ENCODE data around the gene THAP3. TPM values are rescaled to one million over a fixed set of nuclear protein-coding genes. Genes with fewer than 3 reads are reported as not detected.

THAP3 gene
- total RNA-seq, 3 donors from 2014 or later = 20.3 to 28.2 (median 28.1) TPM

DNA sequence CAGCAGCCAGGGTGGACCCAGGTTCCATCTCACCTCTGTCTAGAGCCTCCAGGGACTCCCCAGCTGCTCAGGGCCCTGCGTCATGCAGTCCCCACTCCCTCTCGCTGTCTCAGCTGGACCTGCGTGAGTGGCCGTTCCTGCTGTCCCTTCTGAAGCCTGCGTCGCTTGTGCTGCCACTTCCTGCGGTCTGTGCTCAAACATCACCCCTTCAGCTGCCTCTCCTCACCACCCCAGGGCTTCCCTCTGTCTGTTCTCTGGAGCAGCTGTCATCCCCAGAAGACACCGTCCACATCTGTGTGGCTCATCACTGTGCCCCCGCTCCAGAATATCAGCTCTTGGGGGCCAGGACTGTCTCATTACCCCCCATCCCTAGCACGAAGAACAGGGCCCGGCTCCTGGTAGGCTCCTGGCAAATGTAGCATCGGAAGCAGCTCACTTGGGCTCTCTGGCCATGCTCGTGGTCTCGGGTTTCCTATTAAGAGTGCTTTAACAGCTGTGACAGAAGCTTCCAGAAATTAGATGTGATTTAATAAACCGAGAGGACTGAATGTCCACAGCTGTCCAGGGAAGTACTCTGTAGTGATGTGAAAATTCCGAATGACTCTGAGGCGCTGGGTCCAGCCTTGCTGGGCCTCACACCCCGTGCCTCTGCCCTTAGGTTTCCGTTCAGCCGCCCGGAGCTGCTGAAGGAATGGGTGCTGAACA, 3.3 kb downstream of the THAP3 start:
- TF ChIP-seq POLR2AphosphoS5 (IDR thresholded peaks at IDR 0.05) = no peak
- TF ChIP-seq, protein P1, sequence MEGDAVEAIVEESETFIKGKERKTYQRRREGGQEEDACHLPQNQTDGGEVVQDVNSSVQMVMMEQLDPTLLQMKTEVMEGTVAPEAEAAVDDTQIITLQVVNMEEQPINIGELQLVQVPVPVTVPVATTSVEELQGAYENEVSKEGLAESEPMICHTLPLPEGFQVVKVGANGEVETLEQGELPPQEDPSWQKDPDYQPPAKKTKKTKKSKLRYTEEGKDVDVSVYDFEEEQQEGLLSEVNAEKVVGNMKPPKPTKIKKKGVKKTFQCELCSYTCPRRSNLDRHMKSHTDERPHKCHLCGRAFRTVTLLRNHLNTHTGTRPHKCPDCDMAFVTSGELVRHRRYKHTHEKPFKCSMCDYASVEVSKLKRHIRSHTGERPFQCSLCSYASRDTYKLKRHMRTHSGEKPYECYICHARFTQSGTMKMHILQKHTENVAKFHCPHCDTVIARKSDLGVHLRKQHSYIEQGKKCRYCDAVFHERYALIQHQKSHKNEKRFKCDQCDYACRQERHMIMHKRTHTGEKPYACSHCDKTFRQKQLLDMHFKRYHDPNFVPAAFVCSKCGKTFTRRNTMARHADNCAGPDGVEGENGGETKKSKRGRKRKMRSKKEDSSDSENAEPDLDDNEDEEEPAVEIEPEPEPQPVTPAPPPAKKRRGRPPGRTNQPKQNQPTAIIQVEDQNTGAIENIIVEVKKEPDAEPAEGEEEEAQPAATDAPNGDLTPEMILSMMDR (IDR thresholded peaks at IDR 0.05) = no peak
- no peak for DNase-seq (ENCODE audit: low spot score in 2 of 2)
- intact Hi-C loops (cut with DNase I; ENCODE audit: low total_unique reads) = loop anchor here (10.0 kb wide), 1 partner anchor 73 kb away; the partner anchor contains the start of genes NOL9 and TAS1R1
- Histone ChIP-seq H3K4me1 (peaks cover 5 to 16% of the 10 kb centered on the region in 2 donors), H3K27me3 (no peaks in the 10 kb centered on the region), H3K9me3 (no peaks in the 10 kb centered on the region), H3K4me3 (no peak overlapping the region), H3K27ac (no peak overlapping the region), H3K36me3 (peaks cover 11% of the 10 kb centered on the region)

- no peak for DNase-seq (ENCODE audit: low spot score in 2 of 2)
- Histone ChIP-seq H3K4me3 (no peak overlapping the region), H3K4me1 (peaks cover 0 to 9% of the 10 kb centered on the region in 2 donors), H3K9me3 (no peaks in the 10 kb centered on the region), H3K36me3 (peaks cover 11% of the 10 kb centered on the region), H3K27ac (no peak overlapping the region), H3K27me3 (no peaks in the 10 kb centered on the region)
- intact Hi-C loops (cut with DNase I; ENCODE audit: low total_unique reads) = loop anchor here (10.0 kb wide), 1 partner anchor 74 kb away; the partner anchor contains the start of genes NOL9 and TAS1R1
- TF ChIP-seq POLR2AphosphoS5 (IDR thresholded peaks at IDR 0.05) (no peak), POLR2A (IDR thresholded peaks at IDR 0.05) (no peak)
- TF ChIP-seq, protein P1 (IDR thresholded peaks at IDR 0.05) = no peak
Observed at GRCh38 chr1:6628971-6629479, 4.4 kb downstream of the THAP3 start.

GRCh38 chr1:6630027-6630426, 5.4 kb downstream of the THAP3 start:
- no peak overlapping the region for H3K27ac ChIP-seq
- H3K9me3 ChIP-seq = no peaks in the 10 kb centered on the region
- intact Hi-C loops (cut with DNase I; ENCODE audit: low total_unique reads) = no loop called here
- TF ChIP-seq, protein P1 (IDR thresholded peaks at IDR 0.05) = no peak
- TF ChIP-seq POLR2A (IDR thresholded peaks at IDR 0.05) = no peak
- no peak for TF ChIP-seq POLR2AphosphoS5 (IDR thresholded peaks at IDR 0.05)
- no peaks in the 10 kb centered on the region for H3K27me3 ChIP-seq
- peaks cover 0 to 9% of the 10 kb centered on the region in 2 donors for H3K4me1 ChIP-seq
- no peak overlapping the region for H3K4me3 ChIP-seq
- no peak for DNase-seq (ENCODE audit: low spot score in 2 of 2)
- H3K36me3 ChIP-seq = peaks cover 11% of the 10 kb centered on the region

- Histone ChIP-seq H3K36me3 (peaks cover 11% of the 10 kb centered on the region), H3K4me3 (no peak overlapping the region), H3K9me3 (no peaks in the 10 kb centered on the region), H3K4me1 (peaks cover 0 to 6% of the 10 kb centered on the region in 2 donors), H3K27ac (no peak overlapping the region), H3K27me3 (no peaks in the 10 kb centered on the region)
- TF ChIP-seq POLR2A (IDR thresholded peaks at IDR 0.05) = no peak
- TF ChIP-seq POLR2AphosphoS5 (IDR thresholded peaks at IDR 0.05) = no peak
- TF ChIP-seq, protein P1 (IDR thresholded peaks at IDR 0.05) = no peak
- DNase-seq (ENCODE audit: low spot score in 2 of 2) = no peak
- intact Hi-C loops (cut with DNase I; ENCODE audit: low total_unique reads) = no loop called here
Observed at GRCh38 chr1:6631058-6631457, 6.4 kb downstream of the THAP3 start.
